ENCODE results near the gene INTS3.
"Not testable (repeated sequence)": the region's sequence is repeated elsewhere in the genome, so short reads cannot be mapped to it uniquely, and the experiment has no call there.

The INTS3 gene

GRCh38 chr1:153698923-153699714 is 28.7 kb upstream of the INTS3 start:
- no peak for DNase-seq (ENCODE audit: low read depth)

GRCh38 chr1:153699768-153700167 is 28.1 kb upstream of the INTS3 start:
- DNase-seq (ENCODE audit: low read depth) = no peak

GRCh38 chr1:153705484-153705883 is 22.4 kb upstream of the INTS3 start:
- DNase-seq (ENCODE audit: low read depth) = no peak

- DNase-seq (ENCODE audit: low read depth) = no peak
Measured at GRCh38 chr1:153711026-153711425, 16.8 kb upstream of the INTS3 start.

- not testable (repeated sequence) for DNase-seq (ENCODE audit: low read depth)
Measured at GRCh38 chr1:153716211-153716610, 11.6 kb upstream of the INTS3 start.

- no peak for DNase-seq (ENCODE audit: low read depth)
Measured at GRCh38 chr1:153717330-153717729, 10.5 kb upstream of the INTS3 start.

GRCh38 chr1:153723687-153724086 is 4.2 kb upstream of the INTS3 start:
- DNase-seq (ENCODE audit: low read depth) = no peak

GRCh38 chr1:153724634-153725033 is 3.2 kb upstream of the INTS3 start:
- not testable (repeated sequence) for DNase-seq (ENCODE audit: low read depth)

- peak; percentile 5 for DNase-seq (ENCODE audit: low read depth)
Measured at GRCh38 chr1:153728305-153729066, 636 bp downstream of the INTS3 start.

GRCh38 chr1:153730468-153730988 is 2.7 kb downstream of the INTS3 start:
- no peak for DNase-seq (ENCODE audit: low read depth)

GRCh38 chr1:153733970-153734369 is 6.1 kb downstream of the INTS3 start:
- DNase-seq (ENCODE audit: low read depth) = no peak

GRCh38 chr1:153734396-153735089 is 6.7 kb downstream of the INTS3 start:
- no peak for DNase-seq (ENCODE audit: low read depth)

GRCh38 chr1:153735090-153735420 is 7.2 kb downstream of the INTS3 start:
- no peak for DNase-seq (ENCODE audit: low read depth)

GRCh38 chr1:153741986-153742385 is 14.1 kb downstream of the INTS3 start:
- DNase-seq (ENCODE audit: low read depth) = no peak

- DNase-seq (ENCODE audit: low read depth) = no peak
Measured at GRCh38 chr1:153742411-153743142, 14.7 kb downstream of the INTS3 start.

GRCh38 chr1:153745417-153745816 is 17.6 kb downstream of the INTS3 start:
- DNase-seq (ENCODE audit: low read depth) = no peak

GRCh38 chr1:153746174-153746573 is 18.3 kb downstream of the INTS3 start:
- DNase-seq (ENCODE audit: low read depth) = no peak

GRCh38 chr1:153748903-153749302 is 21.1 kb downstream of the INTS3 start:
- no peak for DNase-seq (ENCODE audit: low read depth)

GRCh38 chr1:153749408-153750005 is 21.7 kb downstream of the INTS3 start:
- DNase-seq (ENCODE audit: low read depth) = peak; percentile 56

- DNase-seq (ENCODE audit: low read depth) = no peak
Measured at GRCh38 chr1:153750026-153750995, 22.5 kb downstream of the INTS3 start.
